ENCODE results near the gene ITIH3. TPM values are rescaled to one million over a fixed set of nuclear protein-coding genes. Genes with fewer than 3 reads are reported as not detected.

ITIH3 gene
- total and polyA plus RNA-seq, 4 donors: 507 to 1,326 (median 909) TPM

GRCh38 chr3:52829906-52830463 is 35.4 kb downstream of the ITIH3 start:
- Histone ChIP-seq H3K27me3 (ENCODE audit: control insufficient read depth in 4 of 4, insufficient read depth in 4 of 4, low read length in 3 of 4) (no peaks in the 10 kb centered on the region), H3K36me3 (ENCODE audit: control insufficient read depth in 4 of 4, insufficient read depth in 3 of 4, low read depth in 1 of 4, low read length in 3 of 4) (peaks cover 3 to 26% (median 18%) of the 10 kb centered on the region in 4 donors), H3K27ac (ENCODE audit: low read depth in 1 of 2, low read length in 2 of 2) (peak overlapping the region; percentile 96 to 99), H3K4me3 (ENCODE audit: low read depth in 1 of 3, low read length in 3 of 3) (peak overlapping the region; percentile 62 to 94 (median 93)), H3K4me1 (ENCODE audit: control insufficient read depth in 4 of 4, insufficient read depth in 4 of 4, low read length in 3 of 4) (peaks cover 7 to 71% (median 51%) of the 10 kb centered on the region in 4 donors), H3K9me3 (ENCODE audit: control insufficient read depth in 4 of 4, low read length in 3 of 4) (no peaks in the 10 kb centered on the region), H3K9ac (ENCODE audit: low read depth in 1 of 2, low read length in 2 of 2) (peak overlapping the region; percentile 97 to 99)
- 39% methylated on average over 10 of the region's 10 CpGs for WGBS
- DNase-seq (ENCODE audit: low spot score): no peak
- peak; percentile 12 for TF ChIP-seq REST (IDR thresholded peaks at IDR 0.05)
- TF ChIP-seq HNF4A (conservative IDR thresholded peaks at IDR 0.05): no peak

GRCh38 chr3:52830535-52831258 is 36.1 kb downstream of the ITIH3 start, which contains the start of gene ITIH4:
TSS of gene ITIH4 (minus strand) at chr3:52830672. CDS start at chr3:52830642, 30 bp downstream.
- WGBS: 36% methylated on average over 16 of the region's 16 CpGs

More at GRCh38 chr3:52830535-52831258, 36.1 kb downstream of the ITIH3 start, which contains the start of gene ITIH4:
- Histone ChIP-seq H3K4me1 (ENCODE audit: control insufficient read depth in 4 of 4, insufficient read depth in 4 of 4, low read length in 3 of 4) (peaks cover 11 to 70% (median 50%) of the 10 kb centered on the region in 4 donors), H3K27ac (ENCODE audit: low read depth in 1 of 2, low read length in 2 of 2) (peak within 1 kb of the TSS; percentile 96 to 99), H3K27me3 (ENCODE audit: control insufficient read depth in 4 of 4, insufficient read depth in 4 of 4, low read length in 3 of 4) (no peaks in the 10 kb centered on the region), H3K9me3 (ENCODE audit: control insufficient read depth in 4 of 4, low read length in 3 of 4) (no peaks in the 10 kb centered on the region), H3K36me3 (ENCODE audit: control insufficient read depth in 4 of 4, insufficient read depth in 3 of 4, low read depth in 1 of 4, low read length in 3 of 4) (peaks cover 2 to 23% (median 12%) of the 10 kb centered on the region in 4 donors), H3K9ac (ENCODE audit: low read depth in 1 of 2, low read length in 2 of 2) (peak within 1 kb of the TSS; percentile 97 to 99), H3K4me3 (ENCODE audit: low read depth in 1 of 3, low read length in 3 of 3) (peak within 1 kb of the TSS; percentile 62 to 94 (median 93))
- peak; percentile 90 to 96 for TF ChIP-seq RXRA (IDR thresholded peaks at IDR 0.05)
- peak; percentile 92 for TF ChIP-seq YY1 (IDR thresholded peaks at IDR 0.05)
- TF ChIP-seq HNF4A (conservative IDR thresholded peaks at IDR 0.05): peak; percentile 95 to 97
- peak; percentile 71 for TF ChIP-seq ATF3 (IDR thresholded peaks at IDR 0.05)
- TF ChIP-seq SP1 (IDR thresholded peaks at IDR 0.05): peak; percentile 94
- peak in 1 of 2 donors; percentile 89 for TF ChIP-seq JUND (IDR thresholded peaks at IDR 0.05)
- no peak for TF ChIP-seq NR2F2 (IDR thresholded peaks at IDR 0.05)
- peak; percentile 99 for TF ChIP-seq TAF1 (conservative IDR thresholded peaks at IDR 0.05)
- peak in 1 of 2 donors; percentile 67 for TF ChIP-seq GABPA (IDR thresholded peaks at IDR 0.05 in 1 of 2, conservative IDR thresholded peaks at IDR 0.05 in 1 of 2)
- peak; percentile 87 for TF ChIP-seq REST (IDR thresholded peaks at IDR 0.05)
- peak; percentile 27 to 36 for TF ChIP-seq RAD21 (IDR thresholded peaks at IDR 0.05)
- TF ChIP-seq FOXA2 (IDR thresholded peaks at IDR 0.05): peak; percentile 76
- peak; percentile 61 for TF ChIP-seq FOXA1 (IDR thresholded peaks at IDR 0.05)
- TF ChIP-seq EGR1 (IDR thresholded peaks at IDR 0.05; ENCODE audit: low read depth in 2 of 2): peak; percentile 43 to 84
- TF ChIP-seq HNF4G (IDR thresholded peaks at IDR 0.05): peak; percentile 83
- TF ChIP-seq MAX (IDR thresholded peaks at IDR 0.05): peak; percentile 85
- peak; percentile 86 for TF ChIP-seq ZBTB33 (IDR thresholded peaks at IDR 0.05)
- no peak for TF ChIP-seq CTCF (IDR thresholded peaks at IDR 0.05; ENCODE audit: low read depth, low read length, missing input control)
- no peak for DNase-seq (ENCODE audit: low spot score)
